NCI-H2171 (cell line): ENCODE data around the gene RASGEF1C.
A peak's percentile ranks its signal among the peaks of the same experiment; 100 is the strongest.

Source experiments
- DNase-seq: peaks from one replicate; lab custom pipeline; 2025; lab: John Stamatoyannopoulos, UW

Gene RASGEF1C

GRCh38 chr5:180159756-180160155, 49.3 kb downstream of the RASGEF1C start:
- no peak for DNase-seq

- no peak for DNase-seq
Observed at GRCh38 chr5:180157866-180158265, 51.1 kb downstream of the RASGEF1C start.

- no peak for DNase-seq
Observed at GRCh38 chr5:180156141-180156540, 52.9 kb downstream of the RASGEF1C start.

- DNase-seq, result peak; percentile 55
Observed at GRCh38 chr5:180155365-180155926, 53.6 kb downstream of the RASGEF1C start.

- DNase-seq, result no peak
Observed at GRCh38 chr5:180154821-180155364, 54.1 kb downstream of the RASGEF1C start.

GRCh38 chr5:180153991-180154390, 55.0 kb downstream of the RASGEF1C start:
- no peak for DNase-seq

- no peak for DNase-seq
Observed at GRCh38 chr5:180153099-180153498, 55.9 kb downstream of the RASGEF1C start.

GRCh38 chr5:180143656-180144364, 65.2 kb downstream of the RASGEF1C start:
- DNase-seq, result no peak

- no peak for DNase-seq
Observed at GRCh38 chr5:180142824-180143610, 66.0 kb downstream of the RASGEF1C start.

- no peak for DNase-seq
Observed at GRCh38 chr5:180142021-180142765, 66.8 kb downstream of the RASGEF1C start.

GRCh38 chr5:180141068-180141660, 67.8 kb downstream of the RASGEF1C start:
- no peak for DNase-seq

GRCh38 chr5:180140571-180140970, 68.4 kb downstream of the RASGEF1C start:
- no peak for DNase-seq

- DNase-seq, result no peak
Observed at GRCh38 chr5:180140079-180140554, 68.9 kb downstream of the RASGEF1C start.

- DNase-seq, result no peak
Observed at GRCh38 chr5:180139731-180140055, 69.3 kb downstream of the RASGEF1C start.

GRCh38 chr5:180138976-180139730, 69.9 kb downstream of the RASGEF1C start:
- DNase-seq, result no peak

- no peak for DNase-seq
Observed at GRCh38 chr5:180138214-180138975, 70.6 kb downstream of the RASGEF1C start.

- no peak for DNase-seq
Observed at GRCh38 chr5:180137401-180138213, 71.4 kb downstream of the RASGEF1C start.

GRCh38 chr5:180136630-180137381, 72.2 kb downstream of the RASGEF1C start:
- DNase-seq, result no peak
